Measurements from ENCODE around the gene LARGE2.

Gene LARGE2

GRCh38 chr11:45926001-45926401 lies 3.5 kb downstream of the LARGE2 start:
- TF ChIP-seq REST (IDR thresholded peaks at IDR 0.05; ENCODE audit: insufficient read depth in 1 of 2, low read depth in 2 of 2, low read length in 2 of 2) (no peak), SIN3A (IDR thresholded peaks at IDR 0.05; ENCODE audit: borderline replicate concordance, insufficient read depth, low read length) (no peak), TAF1 (IDR thresholded peaks at IDR 0.05; ENCODE audit: borderline replicate concordance, insufficient read depth, low read length) (no peak)

- TF ChIP-seq REST (IDR thresholded peaks at IDR 0.05; ENCODE audit: insufficient read depth in 1 of 2, low read depth in 2 of 2, low read length in 2 of 2) (no peak), POLR2AphosphoS5 (IDR thresholded peaks at IDR 0.05; ENCODE audit: low read depth, low read length) (no peak), TAF1 (IDR thresholded peaks at IDR 0.05; ENCODE audit: borderline replicate concordance, insufficient read depth, low read length) (no peak), SIN3A (IDR thresholded peaks at IDR 0.05; ENCODE audit: borderline replicate concordance, insufficient read depth, low read length) (no peak), FOXP2 (optimal IDR thresholded peaks at IDR 0.05; ENCODE audit: borderline replicate concordance, extremely low read depth, extremely low read length, insufficient read depth) (no peak)
Measured at GRCh38 chr11:45926536-45927331, 4.3 kb downstream of the LARGE2 start.

- TF ChIP-seq SIN3A (IDR thresholded peaks at IDR 0.05; ENCODE audit: borderline replicate concordance, insufficient read depth, low read length) (no peak), TAF1 (IDR thresholded peaks at IDR 0.05; ENCODE audit: borderline replicate concordance, insufficient read depth, low read length) (no peak), POLR2AphosphoS5 (IDR thresholded peaks at IDR 0.05; ENCODE audit: low read depth, low read length) (no peak), FOXP2 (optimal IDR thresholded peaks at IDR 0.05; ENCODE audit: borderline replicate concordance, extremely low read depth, extremely low read length, insufficient read depth) (no peak), REST (IDR thresholded peaks at IDR 0.05; ENCODE audit: insufficient read depth in 1 of 2, low read depth in 2 of 2, low read length in 2 of 2) (no peak)
Measured at GRCh38 chr11:45927332-45927683, 4.9 kb downstream of the LARGE2 start.

- no peak for TF ChIP-seq TAF1 (IDR thresholded peaks at IDR 0.05; ENCODE audit: borderline replicate concordance, insufficient read depth, low read length)
- no peak for TF ChIP-seq POLR2AphosphoS5 (IDR thresholded peaks at IDR 0.05; ENCODE audit: low read depth, low read length)
- no peak for TF ChIP-seq SIN3A (IDR thresholded peaks at IDR 0.05; ENCODE audit: borderline replicate concordance, insufficient read depth, low read length)
- no peak for TF ChIP-seq REST (IDR thresholded peaks at IDR 0.05; ENCODE audit: insufficient read depth in 1 of 2, low read depth in 2 of 2, low read length in 2 of 2)
- TF ChIP-seq FOXP2 (optimal IDR thresholded peaks at IDR 0.05; ENCODE audit: borderline replicate concordance, extremely low read depth, extremely low read length, insufficient read depth): no peak
Measured at GRCh38 chr11:45927684-45928413, 5.4 kb downstream of the LARGE2 start.

Data from PFSK-1 (cell line).